Coronary artery (tissue), 2 donors: ENCODE results near the gene ACADVL.

Source experiments
- DNase-seq: peaks from one replicate; pipeline ENCODE4 v3.0.0-alpha.2; 2017; ENCODE audit warnings: low spot score
- H3K27ac ChIP-seq, 2 donors: fragments of 200-600 bp; sonication (generic); one replicate each; pipeline ENCODE4 v1.5.1; 2016 to 2019
- H3K4me3 ChIP-seq: fragments of 200-600 bp; sonication (generic); 2 replicates; pipeline ENCODE4 v1.5.1; 2016; ENCODE audit warnings: mild to moderate bottlenecking, moderate library complexity
- CTCF ChIP-seq: fragments of 200-600 bp; sonication (generic); IDR thresholded peaks from one replicate; pipeline ENCODE4 v1.5.1; 2019; ENCODE audit warnings: antibody characterized with exemption

The ACADVL gene

GRCh38 chr17:7214300-7215135 lies 5.2 kb upstream of the ACADVL start:
- Histone ChIP-seq H3K4me3 (peak overlapping the region; percentile 72), H3K27ac (peak overlapping the region; percentile 69 to 99)
- DNase-seq, result peak; percentile 99
- no peak for TF ChIP-seq CTCF

GRCh38 chr17:7215136-7215638 lies 4.6 kb upstream of the ACADVL start:
- Histone ChIP-seq H3K4me3 (peak overlapping the region; percentile 72), H3K27ac (peak overlapping the region; percentile 69 to 99)
- no peak for DNase-seq
- TF ChIP-seq CTCF, result no peak

- H3K27ac ChIP-seq, result peak overlapping the region; percentile 69 to 99
- H3K4me3 ChIP-seq, result peak overlapping the region; percentile 72
Measured at GRCh38 chr17:7215652-7216180, 4.0 kb upstream of the ACADVL start.

GRCh38 chr17:7216242-7217112 lies 3.3 kb upstream of the ACADVL start:
- peak overlapping the region; percentile 69 to 99 for H3K27ac ChIP-seq
- no peak for DNase-seq
- peak overlapping the region; percentile 72 for H3K4me3 ChIP-seq
- TF ChIP-seq CTCF, result no peak

More at GRCh38 chr17:7215652-7216180, 4.0 kb upstream of the ACADVL start:
- no peak for DNase-seq
- no peak for TF ChIP-seq CTCF

GRCh38 chr17:7217113-7217987 lies 2.4 kb upstream of the ACADVL start:
- TF ChIP-seq CTCF, result no peak
- Histone ChIP-seq H3K4me3 (peak overlapping the region; percentile 72), H3K27ac (peak overlapping the region; percentile 69 to 99)
- DNase-seq, result no peak

- no peak for TF ChIP-seq CTCF
- H3K27ac ChIP-seq, result peak overlapping the region; percentile 69 to 99
- peak overlapping the region; percentile 72 for H3K4me3 ChIP-seq
- DNase-seq, result no peak
Measured at GRCh38 chr17:7218166-7218565, 1.6 kb upstream of the ACADVL start.
